SU-DHL-6 (cell line): ENCODE data around the gene PHAF1.

Experiments
- H2AFZ ChIP-seq: fragments of 200-600 bp; sonication (generic); 2 replicates; pipeline ENCODE4 v1.6.1; 2014; ENCODE audit warnings: low read depth, mild to moderate bottlenecking, moderate library complexity, mixed read lengths, antibody characterized with exemption, low read length; ENCODE audit not compliant: severe bottlenecking
- H3F3A ChIP-seq: fragments of 200-600 bp; shearing (Covaris generic); 2 replicates; pipeline ENCODE4 v1.6.0; 2016; ENCODE audit warnings: antibody characterized with exemption, mild to moderate bottlenecking; ENCODE audit not compliant: insufficient read depth
- H3K27ac ChIP-seq: fragments of 200-600 bp; sonication (generic); 2 replicates; pipeline ENCODE4 v1.5.1; 2016; ENCODE audit warnings: low read depth, mild to moderate bottlenecking, low read length, moderate library complexity, mixed read lengths
- H3K27me3 ChIP-seq: fragments of 200-600 bp; sonication (generic), shearing (Covaris generic); 2 replicates; pipeline ENCODE4 v1.6.0; 2014; ENCODE audit warnings: mild to moderate bottlenecking, low read length
- H3K36me3 ChIP-seq: fragments of 200-600 bp; sonication (generic); 2 replicates; pipeline ENCODE4 v1.6.1; 2014; ENCODE audit warnings: mild to moderate bottlenecking, low read length, mixed read lengths
- H3K4me2 ChIP-seq: fragments of 300-600, 200-600 bp; shearing (Covaris generic), sonication (generic); 2 replicates; pipeline ENCODE4 v1.6.0; 2014; ENCODE audit warnings: low read length, low read depth, mild to moderate bottlenecking; ENCODE audit not compliant: poor library complexity, severe bottlenecking
- H3K4me3 ChIP-seq: fragments of 200-600 bp; sonication (generic); 2 replicates; pipeline ENCODE4 v1.5.1; 2014; ENCODE audit warnings: antibody characterized with exemption, low read length, mild to moderate bottlenecking, mixed read lengths; ENCODE audit not compliant: insufficient read depth, poor library complexity, severe bottlenecking
- H3K79me2 ChIP-seq: fragments of 200-600 bp; sonication (generic); 2 replicates; pipeline ENCODE4 v1.6.1; 2014; ENCODE audit warnings: mild to moderate bottlenecking, low read length, moderate library complexity; ENCODE audit not compliant: insufficient read depth
- H3K9ac ChIP-seq: fragments of 200-600 bp; sonication (generic); 2 replicates; pipeline ENCODE4 v1.7.0; 2014; ENCODE audit warnings: mild to moderate bottlenecking, low read length
- H3K9me2 ChIP-seq: fragments of 200-600 bp; sonication (generic); replicated peaks from 2 replicates; pipeline ENCODE4 v1.6.1; 2014; ENCODE audit warnings: low read length; ENCODE audit not compliant: insufficient read depth
- H3K9me3 ChIP-seq: fragments of 200-600 bp; sonication (generic); 2 replicates; pipeline ENCODE4 v1.6.1; 2014; ENCODE audit warnings: low read length, mixed read lengths; ENCODE audit not compliant: insufficient read depth
- H4K20me1 ChIP-seq: fragments of 200-600 bp; sonication (generic); 2 replicates; pipeline ENCODE4 v1.6.1; 2014; ENCODE audit warnings: low read depth, mild to moderate bottlenecking, antibody characterized with exemption, low read length, moderate library complexity, mixed read lengths
- CTCF ChIP-seq: fragments of 200-600 bp; sonication (generic); IDR thresholded peaks from one replicate; pipeline ENCODE4 v1.5.1; 2017; ENCODE audit warnings: antibody characterized with exemption, mild to moderate bottlenecking, low read length, moderate library complexity; ENCODE audit not compliant: insufficient read depth, poor library complexity, severe bottlenecking
- EZH2phosphoT487 ChIP-seq: fragments of 200-600 bp; sonication (generic), shearing (Covaris generic); conservative IDR thresholded peaks from 2 replicates; pipeline ENCODE4 v1.6.1; 2018; ENCODE audit warnings: mild to moderate bottlenecking, antibody characterized with exemption, low read length, moderate library complexity, mixed read lengths

The PHAF1 gene

GRCh38 chr16:67185651-67186134, 76.0 kb downstream of the PHAF1 start:
- no peak overlapping the region for H3K4me2 ChIP-seq
- H3K36me3 ChIP-seq = no peaks in the 10 kb centered on the region
- TF ChIP-seq CTCF (no peak), EZH2phosphoT487 (no peak)
- no peaks in the 10 kb centered on the region for H3F3A ChIP-seq
- H3K9me2 ChIP-seq = no peaks in the 10 kb centered on the region
- no peaks in the 10 kb centered on the region for H3K79me2 ChIP-seq
- no peaks in the 10 kb centered on the region for H4K20me1 ChIP-seq
- H3K9ac ChIP-seq = no peak overlapping the region
- no peaks in the 10 kb centered on the region for H3K9me3 ChIP-seq
- H2AFZ ChIP-seq = no peak overlapping the region
- H3K27ac ChIP-seq = no peak overlapping the region
- no peak overlapping the region for H3K4me3 ChIP-seq
- H3K27me3 ChIP-seq = no peaks in the 10 kb centered on the region

- Histone ChIP-seq H2AFZ (no peak overlapping the region), H3F3A (no peaks in the 10 kb centered on the region), H3K79me2 (no peaks in the 10 kb centered on the region), H3K27ac (no peak overlapping the region), H4K20me1 (no peaks in the 10 kb centered on the region), H3K4me2 (no peak overlapping the region), H3K36me3 (no peaks in the 10 kb centered on the region), H3K4me3 (no peak overlapping the region), H3K27me3 (no peaks in the 10 kb centered on the region), H3K9me2 (no peaks in the 10 kb centered on the region), H3K9me3 (no peaks in the 10 kb centered on the region), H3K9ac (no peak overlapping the region)
- TF ChIP-seq CTCF (no peak), EZH2phosphoT487 (no peak)
Measured at GRCh38 chr16:67186550-67186950, 76.8 kb downstream of the PHAF1 start.

- no peaks in the 10 kb centered on the region for H3K9me3 ChIP-seq
- no peak overlapping the region for H2AFZ ChIP-seq
- H3K9ac ChIP-seq = no peak overlapping the region
- no peak overlapping the region for H3K4me2 ChIP-seq
- peaks cover 3% of the 10 kb centered on the region for H3K79me2 ChIP-seq
- no peak for TF ChIP-seq EZH2phosphoT487
- no peaks in the 10 kb centered on the region for H3F3A ChIP-seq
- H3K4me3 ChIP-seq = no peak overlapping the region
- H4K20me1 ChIP-seq = no peaks in the 10 kb centered on the region
- no peaks in the 10 kb centered on the region for H3K36me3 ChIP-seq
- no peak overlapping the region for H3K27ac ChIP-seq
- H3K27me3 ChIP-seq = no peaks in the 10 kb centered on the region
- no peaks in the 10 kb centered on the region for H3K9me2 ChIP-seq
Measured at GRCh38 chr16:67187175-67187890, 77.6 kb downstream of the PHAF1 start.

GRCh38 chr16:67188323-67188722, 78.6 kb downstream of the PHAF1 start:
- H4K20me1 ChIP-seq = no peaks in the 10 kb centered on the region

More at GRCh38 chr16:67188323-67188722, 78.6 kb downstream of the PHAF1 start:
- no peaks in the 10 kb centered on the region for H3K9me3 ChIP-seq
- no peak overlapping the region for H2AFZ ChIP-seq
- no peak overlapping the region for H3K4me3 ChIP-seq
- no peaks in the 10 kb centered on the region for H3K27me3 ChIP-seq
- TF ChIP-seq EZH2phosphoT487 = no peak
- no peak for TF ChIP-seq CTCF
- H3K4me2 ChIP-seq = no peak overlapping the region
- H3K27ac ChIP-seq = no peak overlapping the region
- no peaks in the 10 kb centered on the region for H3K9me2 ChIP-seq
- H3K79me2 ChIP-seq = peaks cover 13% of the 10 kb centered on the region
- no peaks in the 10 kb centered on the region for H3K36me3 ChIP-seq
- H3K9ac ChIP-seq = no peak overlapping the region
- H3F3A ChIP-seq = no peaks in the 10 kb centered on the region
